Osteocyte (in vitro differentiated cells): ENCODE results near the gene CACNA1D. TPM values are rescaled to one million over a fixed set of nuclear protein-coding genes. Genes with fewer than 3 reads are reported as not detected.

Source experiments
- DNase-seq: peaks from one replicate; pipeline ENCODE4 v3.0.0; 2021; ENCODE audit warnings: mixed read lengths; ENCODE audit not compliant: unreplicated experiment; ENCODE audit errors: extremely low spot score
- H3K27ac Mint-ChIP-seq: one replicate; pipeline ENCODE4 v1.8.0; 2021; ENCODE audit warnings: mild to moderate bottlenecking, mixed read lengths; ENCODE audit not compliant: unreplicated experiment
- H3K27me3 Mint-ChIP-seq: one replicate; pipeline ENCODE4 v1.8.0; 2021; ENCODE audit warnings: mixed read lengths; ENCODE audit not compliant: unreplicated experiment
- H3K36me3 Mint-ChIP-seq: one replicate; pipeline ENCODE4 v1.8.0; 2021; ENCODE audit warnings: mixed read lengths; ENCODE audit not compliant: unreplicated experiment
- H3K4me1 Mint-ChIP-seq: one replicate; pipeline ENCODE4 v1.8.0; 2021; ENCODE audit warnings: mixed read lengths; ENCODE audit not compliant: unreplicated experiment
- H3K4me3 Mint-ChIP-seq: one replicate; pipeline ENCODE4 v1.8.0; 2021; ENCODE audit warnings: mild to moderate bottlenecking, moderate library complexity, mixed read lengths; ENCODE audit not compliant: unreplicated experiment
- H3K9me3 Mint-ChIP-seq: one replicate; pipeline ENCODE4 v1.8.0; 2021; ENCODE audit warnings: mixed read lengths; ENCODE audit not compliant: unreplicated experiment
- CTCF ChIP-seq: fragments of 200-600 bp; sonication (generic); IDR thresholded peaks from 2 replicates; pipeline ENCODE4 v1.5.0; 2021; ENCODE audit warnings: antibody characterized with exemption, mild to moderate bottlenecking, moderate library complexity
- total RNA-seq: library from RNA; stranded (reverse); gene quantifications from 2 replicates; pipeline ENCODE4 v1.2.1, GENCODE V29; 2021

The CACNA1D gene
- total RNA-seq, 1 donor from 2014 or later: 0.48 TPM

DNA sequence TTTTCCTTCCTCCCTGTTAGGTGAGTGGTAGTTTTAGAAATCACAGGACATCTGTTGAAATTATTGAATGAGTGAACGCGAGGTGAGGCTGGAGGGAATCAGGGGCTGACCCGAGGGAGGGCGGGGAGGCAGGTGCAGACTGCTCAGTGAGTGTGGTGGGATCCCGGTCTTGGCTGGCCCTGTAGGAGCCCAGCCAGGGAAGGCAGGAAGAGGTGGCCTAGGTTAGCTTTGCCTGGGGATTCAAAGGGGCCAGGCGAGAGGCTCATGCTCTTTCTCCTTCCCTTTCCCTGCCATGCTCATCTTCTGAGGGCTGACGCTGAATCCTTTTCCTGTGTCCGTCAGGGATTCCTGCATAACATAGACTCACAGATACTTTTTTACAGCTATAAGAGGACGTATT is 15.1 kb downstream of the CACNA1D start:
- DNase-seq: no peak
- H3K9me3 Mint-ChIP-seq: no peaks in the 10 kb centered on the region
- peaks cover 47% of the 10 kb centered on the region for H3K27me3 Mint-ChIP-seq
- no peaks in the 10 kb centered on the region for H3K36me3 Mint-ChIP-seq
- H3K4me3 Mint-ChIP-seq: no peak overlapping the region
- no peaks in the 10 kb centered on the region for H3K4me1 Mint-ChIP-seq
- no peak overlapping the region for H3K27ac Mint-ChIP-seq
- no peak for TF ChIP-seq CTCF

DNA sequence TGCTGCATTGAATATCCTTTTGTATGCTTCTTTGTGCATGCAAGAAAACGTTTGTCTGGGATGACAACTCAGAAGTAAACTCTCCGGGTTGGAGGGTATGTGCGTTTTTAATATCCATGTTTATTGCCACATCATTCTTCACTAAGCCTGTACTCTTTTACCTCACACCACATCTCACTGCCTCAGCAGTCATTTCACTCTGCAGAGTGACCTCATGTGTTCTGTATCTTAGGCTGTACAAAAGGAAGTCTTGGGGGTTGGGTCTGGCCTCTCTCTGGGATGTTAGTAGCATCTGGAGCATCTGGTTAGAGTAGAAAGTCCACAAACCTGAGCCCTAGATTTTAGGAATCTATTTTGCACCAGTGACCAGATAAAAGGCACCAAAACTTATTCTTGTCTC is 16.1 kb downstream of the CACNA1D start:
- no peak for TF ChIP-seq CTCF
- no peaks in the 10 kb centered on the region for H3K9me3 Mint-ChIP-seq

DNA sequence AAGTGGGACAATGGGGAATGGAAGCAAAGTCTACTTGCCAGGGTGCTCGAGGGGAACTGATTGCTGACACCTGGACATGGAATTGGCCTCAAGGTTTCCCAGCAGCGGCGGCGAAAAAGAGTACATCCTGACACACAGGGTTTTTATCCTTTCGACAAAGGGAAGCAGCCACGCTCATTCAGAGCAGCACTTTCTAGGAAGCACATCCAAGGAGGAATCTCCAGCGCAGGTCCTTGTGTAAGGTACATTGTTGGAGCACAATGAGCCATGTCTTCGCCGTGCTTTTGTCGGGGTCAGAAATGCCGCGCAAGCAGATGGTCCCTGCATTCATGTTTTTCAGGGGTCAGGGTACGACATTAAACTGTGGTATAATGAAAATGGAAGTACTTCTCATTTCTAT is 16.8 kb downstream of the CACNA1D start:
- no peaks in the 10 kb centered on the region for H3K4me1 Mint-ChIP-seq
- H3K27me3 Mint-ChIP-seq: peaks cover 41% of the 10 kb centered on the region
- TF ChIP-seq CTCF: no peak

More for the DNA sequence above, 16.1 kb downstream of the CACNA1D start:
- H3K4me3 Mint-ChIP-seq: no peak overlapping the region
- H3K4me1 Mint-ChIP-seq: no peaks in the 10 kb centered on the region
- no peak overlapping the region for H3K27ac Mint-ChIP-seq
- DNase-seq: no peak
- peaks cover 45% of the 10 kb centered on the region for H3K27me3 Mint-ChIP-seq
- H3K36me3 Mint-ChIP-seq: no peaks in the 10 kb centered on the region

DNA sequence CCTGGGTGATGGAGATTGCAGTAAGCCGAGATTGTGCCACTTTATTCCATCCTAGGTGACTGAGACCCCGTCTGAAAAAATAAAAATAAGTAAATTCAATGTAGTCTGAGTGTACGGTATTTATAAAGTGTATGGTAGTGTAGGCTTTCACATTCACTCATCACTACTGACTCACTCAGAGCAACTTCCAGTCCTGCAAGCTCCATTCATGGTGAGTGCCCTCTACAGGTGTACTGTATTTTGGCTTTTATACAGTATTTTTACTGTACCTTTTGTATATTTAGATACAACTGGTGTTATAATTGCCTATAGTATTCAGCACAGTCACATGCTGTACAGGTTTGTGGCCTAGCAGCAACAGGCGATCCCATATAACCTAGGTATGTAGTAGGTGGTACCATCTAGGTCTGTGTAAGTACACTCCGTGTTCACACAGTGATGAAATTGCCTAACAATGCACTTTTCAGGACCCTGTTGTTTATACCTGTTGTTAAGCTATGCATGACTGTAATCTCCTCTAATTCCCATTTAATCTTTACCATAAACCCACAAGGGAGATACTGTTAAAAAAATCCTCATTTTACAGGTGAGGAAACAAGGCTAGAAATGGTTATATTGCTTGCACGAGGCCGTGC is 19.3 kb downstream of the CACNA1D start:
- Mint-ChIP-seq H3K36me3 (no peaks in the 10 kb centered on the region), H3K4me1 (no peaks in the 10 kb centered on the region), H3K27me3 (peaks cover 34% of the 10 kb centered on the region), H3K9me3 (no peaks in the 10 kb centered on the region), H3K4me3 (no peak overlapping the region), H3K27ac (no peak overlapping the region)
- TF ChIP-seq CTCF: no peak
- DNase-seq: no peak

More for the DNA sequence above, 16.8 kb downstream of the CACNA1D start:
- no peak overlapping the region for H3K4me3 Mint-ChIP-seq
- no peaks in the 10 kb centered on the region for H3K36me3 Mint-ChIP-seq
- H3K27ac Mint-ChIP-seq: no peak overlapping the region
- no peaks in the 10 kb centered on the region for H3K9me3 Mint-ChIP-seq
- no peak for DNase-seq

GRCh38 chr3:53516339-53516738 is 21.9 kb downstream of the CACNA1D start:
- H3K4me3 Mint-ChIP-seq: no peak overlapping the region
- no peaks in the 10 kb centered on the region for H3K4me1 Mint-ChIP-seq
- H3K27ac Mint-ChIP-seq: no peak overlapping the region
- no peak for DNase-seq
- TF ChIP-seq CTCF: no peak
- H3K27me3 Mint-ChIP-seq: peaks cover 18% of the 10 kb centered on the region
- H3K9me3 Mint-ChIP-seq: no peaks in the 10 kb centered on the region
- H3K36me3 Mint-ChIP-seq: no peaks in the 10 kb centered on the region
